Neutrophil (primary cell): Measurements from ENCODE around the gene FAM9C.
A peak's percentile ranks its signal among the peaks of the same experiment; 100 is the strongest.

ENCODE experiments used
- H3K27ac ChIP-seq: fragments of 200-600 bp; sonication (generic); 2 replicates; pipeline ENCODE4 v1.5.1; 2016; ENCODE audit warnings: mild to moderate bottlenecking, moderate library complexity
- H3K27me3 ChIP-seq: fragments of 200-600 bp; sonication (generic); 2 replicates; pipeline ENCODE4 v1.6.0; 2016; ENCODE audit warnings: mild to moderate bottlenecking
- H3K36me3 ChIP-seq: fragments of 200-600 bp; sonication (generic); 2 replicates; pipeline ENCODE4 v1.5.1; 2017
- H3K4me1 ChIP-seq, 2 experiments: fragments of 200-600 bp in 1 of 2; sonication (generic) in 1 of 2; 1 replicate in 1 of 2; 2 replicates in 1 of 2; pipeline versions ENCODE4 v1.5.1 to v1.6.1; 2013 to 2016; ENCODE audit warnings: low read depth in 1 of 2, low read length in 1 of 2, mild to moderate bottlenecking in 1 of 2, moderate library complexity in 1 of 2; ENCODE audit not compliant: control insufficient read depth in 1 of 2, insufficient read depth in 1 of 2
- H3K4me3 ChIP-seq, 2 experiments: fragments of 200-600 bp in 1 of 2; sonication (generic) in 1 of 2; 1 replicate in 1 of 2; 2 replicates in 1 of 2; pipeline ENCODE4 v1.5.1; 2013 to 2016; ENCODE audit warnings: low read depth in 1 of 2, low read length in 1 of 2, mild to moderate bottlenecking in 1 of 2, moderate library complexity in 1 of 2
- H3K9me3 ChIP-seq: fragments of 200-600 bp; sonication (generic); 2 replicates; pipeline ENCODE4 v1.5.1; 2016
- TF ChIP-seq, protein P1 (sequence below): fragments of 200-600 bp; sonication (generic); IDR thresholded peaks from 2 replicates; pipeline ENCODE4 v1.5.1; 2016; ENCODE audit warnings: antibody characterized with exemption

FAM9C gene

DNA sequence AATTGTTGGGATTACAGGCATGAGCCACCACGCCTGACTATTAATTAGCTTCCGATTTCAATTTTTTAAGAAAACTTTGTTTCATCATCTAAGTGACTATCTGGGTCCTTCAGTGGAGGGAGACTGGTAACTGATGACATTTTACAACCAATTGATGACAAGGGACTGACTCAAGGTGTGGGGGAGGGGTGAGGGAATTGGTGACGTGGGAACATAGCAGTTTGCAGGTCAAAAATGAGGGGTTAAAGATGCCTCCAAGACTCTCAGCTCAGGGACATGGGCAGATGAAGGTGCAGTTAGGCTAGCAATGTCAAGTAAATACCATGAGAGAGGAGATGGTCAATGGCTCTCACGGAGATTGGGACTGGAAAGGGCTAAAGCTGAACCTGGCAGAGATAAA is 5.7 kb upstream of the FAM9C start:
- Histone ChIP-seq H3K27me3 (no peaks in the 10 kb centered on the region), H3K9me3 (no peaks in the 10 kb centered on the region), H3K36me3 (no peaks in the 10 kb centered on the region), H3K4me3 (peak overlapping the region in 1 of 2 experiments; percentile 12), H3K4me1 (peaks cover 57 to 84% of the 10 kb centered on the region in 2 experiments), H3K27ac (no peak overlapping the region)
- TF ChIP-seq, protein P1, sequence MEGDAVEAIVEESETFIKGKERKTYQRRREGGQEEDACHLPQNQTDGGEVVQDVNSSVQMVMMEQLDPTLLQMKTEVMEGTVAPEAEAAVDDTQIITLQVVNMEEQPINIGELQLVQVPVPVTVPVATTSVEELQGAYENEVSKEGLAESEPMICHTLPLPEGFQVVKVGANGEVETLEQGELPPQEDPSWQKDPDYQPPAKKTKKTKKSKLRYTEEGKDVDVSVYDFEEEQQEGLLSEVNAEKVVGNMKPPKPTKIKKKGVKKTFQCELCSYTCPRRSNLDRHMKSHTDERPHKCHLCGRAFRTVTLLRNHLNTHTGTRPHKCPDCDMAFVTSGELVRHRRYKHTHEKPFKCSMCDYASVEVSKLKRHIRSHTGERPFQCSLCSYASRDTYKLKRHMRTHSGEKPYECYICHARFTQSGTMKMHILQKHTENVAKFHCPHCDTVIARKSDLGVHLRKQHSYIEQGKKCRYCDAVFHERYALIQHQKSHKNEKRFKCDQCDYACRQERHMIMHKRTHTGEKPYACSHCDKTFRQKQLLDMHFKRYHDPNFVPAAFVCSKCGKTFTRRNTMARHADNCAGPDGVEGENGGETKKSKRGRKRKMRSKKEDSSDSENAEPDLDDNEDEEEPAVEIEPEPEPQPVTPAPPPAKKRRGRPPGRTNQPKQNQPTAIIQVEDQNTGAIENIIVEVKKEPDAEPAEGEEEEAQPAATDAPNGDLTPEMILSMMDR: no peak

DNA sequence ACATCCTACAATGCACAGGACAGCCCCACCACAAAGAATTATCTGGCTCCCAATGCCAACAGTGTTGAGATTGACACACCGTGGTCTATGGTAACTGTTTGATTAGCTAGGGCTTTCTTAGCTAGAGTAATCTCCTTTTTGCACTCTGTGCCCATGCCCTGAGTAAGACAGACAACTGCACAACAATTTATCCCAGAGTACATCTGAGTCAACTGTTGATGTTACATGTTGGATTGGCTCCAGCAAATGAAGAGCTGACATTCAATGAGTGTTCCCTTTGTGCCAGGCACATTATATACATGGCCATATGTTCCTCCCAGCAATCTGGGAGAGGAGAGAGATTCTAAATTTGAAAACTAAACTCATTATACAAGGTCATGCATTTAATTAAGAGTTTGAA is 3.9 kb upstream of the FAM9C start:
- Histone ChIP-seq H3K36me3 (no peaks in the 10 kb centered on the region), H3K4me3 (peak overlapping the region in 1 of 2 experiments; percentile 44), H3K4me1 (peaks cover 57 to 88% of the 10 kb centered on the region in 2 experiments), H3K27ac (peak overlapping the region; percentile 86), H3K27me3 (no peaks in the 10 kb centered on the region), H3K9me3 (no peaks in the 10 kb centered on the region)
- TF ChIP-seq, protein P1: no peak

DNA sequence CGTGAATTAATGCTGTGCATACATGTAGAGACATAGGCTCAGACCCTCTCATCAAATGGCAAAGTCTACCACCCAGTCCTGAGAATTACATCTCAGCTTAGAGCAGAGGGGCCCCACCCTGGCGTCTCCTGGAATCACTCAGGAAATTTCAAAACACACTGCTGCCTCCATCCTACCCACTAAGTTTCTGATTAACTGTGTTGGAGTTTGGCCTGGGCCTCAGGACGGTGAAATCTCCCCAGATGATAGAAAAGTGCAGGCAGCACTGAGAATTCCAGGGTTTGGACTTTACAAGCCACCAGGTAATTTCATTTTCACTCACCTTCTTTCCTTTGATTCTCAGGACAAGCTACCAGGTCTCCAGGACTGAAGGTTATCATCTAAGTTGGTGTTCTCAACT is 3.3 kb upstream of the FAM9C start:
- TF ChIP-seq, protein P1: no peak
- Histone ChIP-seq H3K4me3 (peak overlapping the region in 1 of 2 experiments; percentile 44), H3K4me1 (peaks cover 61 to 88% of the 10 kb centered on the region in 2 experiments), H3K36me3 (no peaks in the 10 kb centered on the region), H3K27me3 (no peaks in the 10 kb centered on the region), H3K9me3 (no peaks in the 10 kb centered on the region), H3K27ac (peak overlapping the region; percentile 86)

DNA sequence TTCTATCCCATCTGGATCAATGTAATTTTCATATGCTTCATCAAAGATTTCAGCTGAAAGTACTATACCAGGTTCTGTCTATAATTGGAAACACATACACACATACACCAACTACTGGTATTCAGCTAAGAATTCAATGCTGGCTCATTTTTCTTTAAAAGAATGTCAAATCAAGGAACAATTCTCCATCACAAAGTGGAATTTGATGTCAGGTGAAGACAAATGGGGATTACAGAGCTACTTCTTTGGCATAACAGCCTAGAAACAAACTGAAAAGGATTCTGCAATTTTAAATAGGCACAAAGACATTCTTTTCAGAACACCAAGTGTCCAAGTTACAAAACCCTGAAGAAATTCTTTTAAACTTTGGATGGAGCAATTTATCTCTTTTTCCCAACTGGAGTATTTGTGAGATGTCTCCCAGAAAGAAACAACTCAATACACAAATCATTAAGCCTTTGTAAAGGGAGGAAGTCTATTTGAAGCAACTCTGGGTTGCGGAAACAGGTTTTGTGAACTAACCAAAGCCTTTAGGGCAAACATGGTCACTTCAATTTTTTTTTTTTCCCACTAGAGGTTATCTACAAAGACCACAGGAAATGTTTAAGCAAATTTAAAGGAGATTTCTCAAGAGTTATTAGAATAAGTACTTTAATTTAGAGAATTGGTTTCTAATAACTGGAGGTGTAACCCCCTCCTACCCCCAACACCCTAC is 1.9 kb upstream of the FAM9C start:
- no peaks in the 10 kb centered on the region for H3K9me3 ChIP-seq
- H3K27me3 ChIP-seq: no peaks in the 10 kb centered on the region
- TF ChIP-seq, protein P1: no peak
- H3K4me1 ChIP-seq: peaks cover 48 to 74% of the 10 kb centered on the region in 2 experiments
- H3K27ac ChIP-seq: peak overlapping the region; percentile 86
- peak overlapping the region in 1 of 2 experiments; percentile 7 for H3K4me3 ChIP-seq
- no peaks in the 10 kb centered on the region for H3K36me3 ChIP-seq

DNA sequence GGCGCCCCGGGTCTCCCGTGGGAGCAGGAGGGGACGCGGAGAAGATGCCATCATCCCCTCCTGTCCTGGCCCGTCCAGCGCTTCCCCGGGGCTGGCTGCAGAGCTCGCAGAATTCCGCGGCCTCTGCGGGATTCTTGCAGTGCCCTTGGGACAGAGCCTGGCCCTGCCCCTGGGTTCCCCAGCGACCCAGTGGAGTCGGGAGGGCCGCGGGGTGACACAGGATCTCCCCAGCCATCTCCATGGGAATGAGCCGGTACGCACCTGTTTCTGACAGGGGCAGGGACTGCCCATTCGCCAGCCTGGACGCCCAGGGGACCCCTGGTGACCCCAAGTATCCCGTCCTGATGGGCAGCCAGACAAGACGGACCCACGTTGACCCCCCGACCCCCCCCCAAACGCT is 482 bp downstream of the FAM9C start:
- Histone ChIP-seq H3K36me3 (no peaks in the 10 kb centered on the region), H3K27me3 (no peaks in the 10 kb centered on the region), H3K4me3 (no peak overlapping the region), H3K27ac (no peak overlapping the region), H3K9me3 (no peaks in the 10 kb centered on the region), H3K4me1 (peaks cover 41 to 52% of the 10 kb centered on the region in 2 experiments)
- TF ChIP-seq, protein P1: no peak
